Loucy (cell line): ENCODE measurements around the gene RNASE7.

Experiments
- CTCF ChIP-seq: fragments of 200-600 bp; sonication (generic); conservative IDR thresholded peaks from 2 replicates; pipeline ENCODE4 v1.5.1; 2014; ENCODE audit warnings: mild to moderate bottlenecking, antibody characterized with exemption, low read length
- EZH2phosphoT487 ChIP-seq: fragments of 200-600 bp; IDR thresholded peaks from 2 replicates; pipeline ENCODE4 v1.6.1; 2018; ENCODE audit warnings: antibody characterized with exemption, mild to moderate bottlenecking, moderate library complexity, borderline replicate concordance

DNA sequence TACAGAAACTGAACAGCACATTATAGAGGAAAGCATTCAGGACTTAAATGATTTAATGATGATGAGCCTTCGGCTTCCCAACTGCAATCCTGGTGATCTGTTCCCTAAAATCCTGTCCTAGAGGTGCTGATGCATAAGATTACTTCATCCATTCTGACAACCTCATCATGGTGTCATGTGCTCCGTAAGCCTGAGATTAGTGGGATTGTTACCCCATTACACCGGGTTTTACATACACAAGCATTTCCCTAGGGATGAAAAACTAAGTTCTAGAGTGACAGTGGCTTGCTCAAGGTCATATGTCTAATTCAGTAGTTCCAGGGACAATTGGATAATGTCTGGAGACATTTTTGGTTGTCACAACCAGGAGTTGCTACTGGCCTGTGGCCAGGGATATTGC is 5.0 kb upstream of the RNASE7 start:
- TF ChIP-seq CTCF (no peak), EZH2phosphoT487 (no peak)
